HG03039 (cell line): ENCODE data around the gene AFM.

Experiments
- ATAC-seq: cut with Tn5 transposase; IDR thresholded peaks from one replicate; pipeline ENCODE4 v1.9.1; 2021; ENCODE audit warnings: mild to moderate bottlenecking, moderate library complexity; ENCODE audit not compliant: unreplicated experiment

The AFM gene

GRCh38 chr4:73448448-73449203, 32.9 kb upstream of the AFM start:
- ATAC-seq, result no peak

- no peak for ATAC-seq
These were observed 31.0 kb upstream of the AFM start for GRCh38 chr4:73450398-73451004.

GRCh38 chr4:73451404-73451803, 30.1 kb upstream of the AFM start:
- ATAC-seq, result no peak

- ATAC-seq, result no peak
These were observed 29.4 kb upstream of the AFM start for GRCh38 chr4:73451981-73452747.

GRCh38 chr4:73452953-73453700, 28.4 kb upstream of the AFM start:
- ATAC-seq, result no peak

GRCh38 chr4:73453701-73454005, 27.9 kb upstream of the AFM start:
- ATAC-seq, result no peak

- ATAC-seq, result no peak
These were observed 26.6 kb upstream of the AFM start for GRCh38 chr4:73454920-73455319.

- no peak for ATAC-seq
These were observed 25.1 kb upstream of the AFM start for GRCh38 chr4:73456177-73457022.

GRCh38 chr4:73458184-73459047, 23.1 kb upstream of the AFM start:
- no peak for ATAC-seq

GRCh38 chr4:73459048-73459421, 22.5 kb upstream of the AFM start:
- no peak for ATAC-seq

GRCh38 chr4:73460913-73461522, 20.5 kb upstream of the AFM start:
- no peak for ATAC-seq

GRCh38 chr4:73468170-73468569, 13.4 kb upstream of the AFM start:
- ATAC-seq, result no peak

GRCh38 chr4:73470728-73471127, 10.8 kb upstream of the AFM start:
- ATAC-seq, result no peak

- ATAC-seq, result no peak
These were observed 4.4 kb upstream of the AFM start for GRCh38 chr4:73477176-73477575.

- ATAC-seq, result no peak
These were observed 2.2 kb upstream of the AFM start for GRCh38 chr4:73479323-73479722.

- no peak for ATAC-seq
These were observed 3.5 kb downstream of the AFM start for GRCh38 chr4:73485085-73485484.

- ATAC-seq, result no peak
These were observed 4.1 kb downstream of the AFM start for GRCh38 chr4:73485596-73485995.

GRCh38 chr4:73486497-73486896, 5.0 kb downstream of the AFM start:
- ATAC-seq, result no peak

- ATAC-seq, result no peak
These were observed 5.7 kb downstream of the AFM start for GRCh38 chr4:73487233-73487632.
